Measurements from ENCODE around the gene CCL17.
"Not testable (repeated sequence)": the region's sequence is repeated elsewhere in the genome, so short reads cannot be mapped to it uniquely, and the experiment has no call there.

CCL17 gene

DNA sequence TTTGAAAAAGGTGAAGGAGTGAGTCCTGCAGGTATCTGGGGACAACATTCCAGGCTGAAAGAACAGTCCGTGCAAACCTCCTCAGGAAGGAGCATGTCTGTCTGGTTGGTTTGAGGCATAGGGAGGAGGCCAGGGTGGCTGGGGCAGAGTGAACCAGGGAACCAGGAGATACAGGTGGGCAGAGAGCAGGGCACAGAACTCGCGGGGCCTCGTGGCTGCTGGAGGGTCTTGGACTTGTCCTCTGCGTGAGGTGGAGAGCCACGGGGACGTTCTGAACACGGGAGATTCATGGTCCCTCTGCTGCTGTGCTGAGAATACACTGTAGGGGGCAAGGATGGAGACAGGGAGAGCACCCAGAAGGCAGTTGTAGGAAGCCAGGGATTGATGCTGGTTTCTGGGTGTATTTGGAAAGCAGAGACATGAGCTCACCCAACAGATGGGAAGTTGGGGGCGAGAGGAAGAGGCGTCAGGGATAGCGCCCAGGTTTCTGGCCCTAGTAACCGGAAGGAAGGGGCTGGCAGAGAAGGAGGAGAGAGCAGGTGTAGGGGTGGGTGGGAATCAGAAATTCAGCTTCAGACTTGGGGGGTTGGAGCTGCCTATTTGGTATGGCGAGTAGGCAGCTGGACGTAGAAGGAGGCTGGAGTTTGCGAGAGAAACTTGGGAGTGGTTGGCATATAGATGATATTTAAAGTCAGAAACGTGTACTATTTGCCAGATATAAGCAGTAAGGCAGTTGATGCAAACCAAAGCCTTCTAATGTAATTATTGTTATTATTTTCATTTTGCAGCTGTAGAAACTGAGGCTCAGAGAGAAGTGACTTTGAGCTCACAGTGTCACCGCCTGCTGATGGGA is at the start of gene CCL17:
Gene CCL17, plus strand, starts transcription at position 803 of the 853 bp plus-strand sequence. CDS start 9,166 bp downstream, outside the sequence.
- in situ Hi-C loops (cut with MboI; ENCODE audit: low pct_unique_long_range_greater_than_20kb, low sequenced_read_pairs), result no loop called here
- no peak for DNase-seq

DNA sequence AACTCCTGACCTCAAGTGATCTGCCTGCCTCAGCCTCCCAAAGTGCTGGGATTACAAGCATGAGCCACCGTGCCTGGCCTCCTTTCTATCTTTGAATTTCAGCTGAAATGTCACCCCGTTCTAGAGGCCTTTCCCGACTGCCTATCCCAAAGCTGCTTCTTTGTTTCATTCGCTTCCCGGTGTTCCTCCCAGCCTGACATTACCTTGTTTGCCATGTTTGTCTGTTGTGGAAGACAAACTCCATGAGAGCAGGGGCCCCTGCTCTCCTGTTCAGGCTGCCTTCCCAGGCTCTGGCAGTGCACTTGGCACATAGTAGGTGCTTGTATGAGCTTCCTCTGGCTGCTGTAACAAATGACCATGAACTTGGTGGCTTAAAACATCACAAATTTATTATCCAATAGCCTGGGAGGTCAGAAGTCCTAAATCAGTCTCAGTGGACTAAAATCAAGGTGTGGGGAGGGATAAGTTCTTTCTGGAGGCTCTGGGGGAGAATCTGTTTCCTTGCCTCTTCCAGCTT is 48.6 kb upstream of the CCL17 start:
- in situ Hi-C loops (cut with MboI; ENCODE audit: low pct_unique_long_range_greater_than_20kb, low sequenced_read_pairs), result no loop called here
- no peak for DNase-seq

DNA sequence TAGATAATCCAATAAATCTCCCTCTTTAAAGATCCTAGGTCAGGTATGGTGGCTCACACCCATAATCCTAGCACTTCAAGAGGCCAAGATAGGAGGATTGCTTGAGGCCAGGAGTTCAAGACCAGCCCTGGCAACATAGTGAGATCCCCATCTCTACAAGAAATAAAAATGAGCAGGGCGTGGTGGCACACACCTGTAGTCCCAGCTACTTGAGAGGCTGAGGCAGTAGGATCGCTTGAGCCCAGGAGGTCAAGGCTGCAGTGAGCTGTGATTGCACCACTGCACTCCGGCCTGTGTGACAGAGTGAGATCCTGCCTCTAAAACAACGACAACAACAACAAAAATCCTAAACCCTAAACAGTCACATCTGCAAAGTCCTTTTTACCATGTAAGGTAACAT is 48.0 kb upstream of the CCL17 start:
- DNase-seq, result no peak
- in situ Hi-C loops (cut with MboI; ENCODE audit: low pct_unique_long_range_greater_than_20kb, low sequenced_read_pairs), result no loop called here

GRCh38 chr16:57357330-57358085 is 47.1 kb upstream of the CCL17 start:
- DNase-seq, result peak; percentile 29
- in situ Hi-C loops (cut with MboI; ENCODE audit: low pct_unique_long_range_greater_than_20kb, low sequenced_read_pairs), result no loop called here

DNA sequence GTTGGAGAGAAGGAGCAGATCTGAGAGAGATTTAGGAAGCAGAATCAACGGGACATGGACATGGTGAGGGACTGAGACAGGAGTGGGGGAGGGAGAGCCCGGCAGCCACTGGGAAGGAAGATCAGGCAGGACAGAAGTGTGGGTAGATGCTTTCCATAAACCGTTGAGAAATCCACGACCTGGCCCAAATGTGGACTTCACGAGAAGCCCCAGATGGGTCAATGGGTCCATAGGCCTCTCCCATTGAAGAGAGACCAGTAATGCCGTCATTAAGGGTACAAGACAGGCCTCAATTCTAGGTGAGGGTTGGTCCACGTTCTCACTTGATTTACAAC is 46.5 kb upstream of the CCL17 start:
- in situ Hi-C loops (cut with MboI; ENCODE audit: low pct_unique_long_range_greater_than_20kb, low sequenced_read_pairs), result no loop called here
- DNase-seq, result no peak

DNA sequence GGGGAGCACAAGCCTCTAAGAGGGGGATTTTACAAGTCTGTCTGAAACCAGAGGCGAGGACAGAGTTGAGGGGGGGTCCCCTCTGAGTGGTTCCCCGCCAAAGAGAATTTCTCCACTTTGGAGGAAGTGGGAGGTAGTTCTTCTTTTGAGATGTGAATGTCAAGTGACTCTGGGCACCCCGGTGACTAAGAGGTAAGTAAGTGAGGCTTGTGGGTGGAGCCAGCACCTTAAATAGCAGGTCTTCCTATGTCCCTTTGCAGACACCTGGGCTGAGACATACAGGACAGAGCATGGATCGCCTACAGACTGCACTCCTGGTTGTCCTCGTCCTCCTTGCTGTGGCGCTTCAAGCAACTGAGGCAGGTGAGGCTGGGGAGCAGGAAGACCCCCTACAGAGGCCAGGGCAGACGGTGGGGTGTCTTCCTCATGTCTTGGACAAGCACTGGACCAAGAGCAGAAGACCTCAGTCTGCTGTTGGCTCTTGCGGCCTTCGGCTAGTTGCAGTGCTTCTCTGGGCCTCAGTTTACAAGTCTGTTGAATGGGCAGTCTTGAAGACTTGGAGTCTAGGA is 46.0 kb upstream of the CCL17 start, which contains the start of gene CCL22:
Gene CCL22, plus strand, starts transcription at position 257 of the 569 bp plus-strand sequence. Its CDS starts 34 bp downstream, at position 291.
- in situ Hi-C loops (cut with MboI; ENCODE audit: low pct_unique_long_range_greater_than_20kb, low sequenced_read_pairs), result no loop called here
- no peak for DNase-seq

DNA sequence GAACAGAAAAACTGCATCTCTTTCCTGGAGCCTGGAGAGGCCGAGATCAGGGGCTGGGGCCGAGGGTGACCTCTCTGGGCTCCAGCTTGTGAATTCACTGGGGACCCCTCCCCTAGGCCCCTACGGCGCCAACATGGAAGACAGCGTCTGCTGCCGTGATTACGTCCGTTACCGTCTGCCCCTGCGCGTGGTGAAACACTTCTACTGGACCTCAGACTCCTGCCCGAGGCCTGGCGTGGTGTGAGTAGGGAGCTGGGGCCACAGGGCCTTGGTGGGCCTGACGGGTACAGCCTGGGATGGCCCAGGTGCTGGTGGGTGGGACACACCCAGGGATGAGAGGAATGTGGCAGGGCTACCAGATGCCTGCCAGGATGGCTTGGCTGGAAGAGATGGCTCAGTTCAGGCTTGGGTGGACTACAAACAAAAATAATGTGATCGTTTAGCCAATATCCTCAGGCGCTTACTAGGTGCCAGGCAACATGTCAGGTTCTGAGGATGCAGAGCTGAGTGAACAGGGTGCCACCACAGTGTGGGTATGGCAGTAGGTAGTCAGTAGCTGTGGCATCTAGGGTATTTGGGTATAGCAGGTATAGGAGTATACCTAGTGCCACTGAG is 44.1 kb upstream of the CCL17 start:
- in situ Hi-C loops (cut with MboI; ENCODE audit: low pct_unique_long_range_greater_than_20kb, low sequenced_read_pairs), result no loop called here
- DNase-seq, result no peak

DNA sequence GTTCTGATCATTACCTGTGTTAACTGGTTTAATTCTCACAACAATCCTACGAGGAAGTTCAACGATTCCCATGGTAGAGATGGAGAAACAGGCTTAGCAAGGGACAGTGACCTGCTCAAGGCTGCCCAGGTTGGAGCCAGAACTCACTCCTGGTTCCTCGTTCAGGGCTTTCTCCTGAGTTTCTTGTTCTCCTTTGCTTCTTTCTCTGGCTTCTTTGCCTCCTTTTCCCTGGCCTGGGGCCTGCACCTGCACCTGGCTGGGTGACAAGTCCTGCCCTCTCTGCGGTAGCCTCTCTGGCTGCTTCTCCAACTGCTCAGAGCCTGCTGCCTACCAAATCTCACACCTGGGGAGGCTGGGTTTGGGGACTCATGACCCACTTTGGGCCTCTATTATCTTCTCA is 43.2 kb upstream of the CCL17 start:
- DNase-seq, result no peak
- in situ Hi-C loops (cut with MboI; ENCODE audit: low pct_unique_long_range_greater_than_20kb, low sequenced_read_pairs), result no loop called here

GRCh38 chr16:57364143-57364542 is 40.4 kb upstream of the CCL17 start:
- in situ Hi-C loops (cut with MboI; ENCODE audit: low pct_unique_long_range_greater_than_20kb, low sequenced_read_pairs), result no loop called here
- no peak for DNase-seq

DNA sequence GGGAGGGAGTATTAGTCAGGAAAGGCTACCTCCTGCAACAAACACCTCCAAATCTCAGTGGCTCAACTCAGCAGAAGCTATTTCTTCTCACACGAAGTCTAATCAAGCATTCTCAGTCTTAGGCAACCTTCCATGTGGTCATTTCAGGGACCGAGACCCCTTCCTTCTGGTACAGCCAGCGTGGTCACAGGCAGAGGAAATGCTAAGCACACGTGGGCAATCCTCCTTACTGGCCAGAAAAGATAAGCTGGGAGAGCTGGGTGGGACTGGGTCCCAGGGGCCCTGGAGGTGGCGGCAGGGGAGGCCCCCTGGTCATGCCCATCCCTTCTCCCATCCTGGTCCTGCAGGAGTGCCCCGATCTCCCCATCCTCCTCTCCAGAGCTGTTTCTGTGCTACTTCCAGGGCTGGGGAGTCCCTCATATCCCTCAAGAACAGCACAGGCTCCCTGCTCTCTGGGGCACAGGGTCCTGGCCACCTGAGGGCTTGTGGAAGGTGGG is 38.0 kb upstream of the CCL17 start:
- in situ Hi-C loops (cut with MboI; ENCODE audit: low pct_unique_long_range_greater_than_20kb, low sequenced_read_pairs), result no loop called here
- no peak for DNase-seq

DNA sequence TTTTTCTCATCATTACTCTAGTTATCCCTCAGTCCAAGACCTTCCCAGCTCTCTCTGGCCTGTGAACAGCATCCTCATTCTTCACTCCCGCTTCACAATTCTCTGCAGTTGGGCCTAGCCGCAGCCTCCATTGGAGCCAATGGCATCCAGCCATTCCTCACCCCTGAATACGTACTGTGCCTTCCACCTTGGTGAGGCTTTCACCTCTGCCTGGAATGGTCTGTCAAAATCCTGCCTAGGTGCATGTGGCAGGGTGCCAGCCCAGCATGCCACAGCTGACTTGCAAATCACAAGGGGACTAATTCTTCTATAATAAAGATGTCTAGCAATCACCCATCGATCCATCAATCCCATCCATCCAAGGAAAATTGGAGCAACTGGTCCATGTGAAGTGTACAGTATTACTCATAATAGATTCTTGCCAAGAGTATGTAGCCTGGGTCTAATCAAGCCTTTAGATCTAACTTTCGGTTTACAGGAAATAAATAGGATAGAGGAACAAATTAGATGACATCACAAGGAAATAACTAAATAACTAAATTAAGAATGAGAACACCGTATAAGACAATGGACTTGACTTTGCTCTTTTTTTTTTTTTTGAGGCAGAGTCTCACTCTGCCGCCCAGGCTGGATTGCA is 37.3 kb upstream of the CCL17 start:
- in situ Hi-C loops (cut with MboI; ENCODE audit: low pct_unique_long_range_greater_than_20kb, low sequenced_read_pairs), result no loop called here
- no peak for DNase-seq

- in situ Hi-C loops (cut with MboI; ENCODE audit: low pct_unique_long_range_greater_than_20kb, low sequenced_read_pairs), result no loop called here
- no peak for DNase-seq
Measured at GRCh38 chr16:57371494-57372371, 32.8 kb upstream of the CCL17 start.

DNA sequence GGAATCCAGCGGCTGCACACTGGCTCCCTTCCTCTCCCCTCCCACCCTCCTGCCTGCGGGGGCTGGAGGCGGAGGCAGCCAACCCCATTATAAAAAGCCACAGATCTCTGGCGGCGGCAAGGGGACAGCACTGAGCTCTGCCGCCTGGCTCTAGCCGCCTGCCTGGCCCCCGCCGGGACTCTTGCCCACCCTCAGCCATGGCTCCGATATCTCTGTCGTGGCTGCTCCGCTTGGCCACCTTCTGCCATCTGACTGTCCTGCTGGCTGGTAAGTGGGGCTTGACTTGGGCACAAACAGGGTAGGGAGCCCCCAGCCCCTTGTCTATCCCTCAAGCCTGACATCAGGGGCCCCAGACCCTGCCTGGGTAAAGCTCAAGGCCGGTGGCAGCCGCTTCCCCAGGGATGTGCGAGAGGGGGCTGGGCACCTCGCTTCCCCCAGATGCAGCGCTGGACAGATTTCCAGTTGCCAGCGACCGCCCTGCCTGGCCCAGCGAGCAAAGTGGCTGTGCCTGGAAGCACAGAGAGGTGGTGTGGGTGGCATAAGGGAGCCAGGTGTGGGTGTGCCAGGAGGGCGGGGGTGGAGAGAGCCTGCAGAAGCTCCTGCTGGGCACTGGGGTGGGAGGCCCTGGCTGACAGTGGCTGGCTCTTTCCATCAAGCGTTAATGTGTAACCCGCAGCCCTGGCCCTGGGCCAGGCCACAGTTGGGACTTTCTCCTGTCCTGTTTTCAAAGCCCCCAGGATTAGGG is 32.0 kb upstream of the CCL17 start, which contains the start of gene CX3CL1:
Gene CX3CL1, plus strand, starts transcription at position 119 of the 745 bp plus-strand sequence. Its CDS starts 79 bp downstream, at position 198.
- no peak for DNase-seq
- in situ Hi-C loops (cut with MboI; ENCODE audit: low pct_unique_long_range_greater_than_20kb, low sequenced_read_pairs), result no loop called here

DNA sequence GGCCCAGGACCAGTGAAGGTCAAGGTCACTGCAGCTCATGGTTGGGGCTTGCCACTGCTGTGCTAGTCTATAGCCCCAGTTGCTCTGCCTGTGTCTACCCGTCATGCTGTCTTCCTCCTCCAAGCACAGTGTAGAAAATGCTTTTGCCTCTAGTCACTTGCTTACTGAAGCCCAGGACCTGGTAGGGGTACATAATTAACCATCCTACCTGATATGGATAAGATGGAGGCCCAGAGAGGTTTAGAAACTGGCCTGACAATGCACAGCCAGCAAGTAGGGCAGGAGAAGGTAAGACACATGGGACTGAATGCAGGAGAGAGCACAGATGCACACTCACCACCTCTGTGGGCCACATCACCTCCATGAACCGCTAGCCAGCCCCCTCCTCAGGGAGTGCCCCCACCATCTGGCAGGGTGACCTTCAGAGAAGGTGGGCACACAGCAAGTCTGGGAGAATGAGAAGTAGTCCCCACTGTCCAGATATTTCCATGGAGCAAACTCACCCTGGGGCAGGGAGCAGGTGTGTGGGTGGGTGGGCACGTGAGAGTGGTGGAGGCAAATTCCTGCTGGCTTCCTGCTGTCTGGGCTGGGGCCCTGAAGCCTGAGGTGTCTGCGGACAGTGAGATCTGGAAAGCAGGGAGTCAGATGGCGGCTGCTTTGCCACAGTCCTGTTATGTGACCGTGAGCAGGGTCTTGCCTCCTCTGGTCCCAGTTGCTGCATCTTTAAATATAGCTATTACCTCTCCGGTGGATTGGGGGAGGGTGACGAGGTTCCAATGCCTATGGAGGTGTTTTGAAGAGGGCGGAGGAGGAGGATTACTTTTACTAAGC is 31.2 kb upstream of the CCL17 start:
- in situ Hi-C loops (cut with MboI; ENCODE audit: low pct_unique_long_range_greater_than_20kb, low sequenced_read_pairs), result no loop called here
- DNase-seq, result no peak

DNA sequence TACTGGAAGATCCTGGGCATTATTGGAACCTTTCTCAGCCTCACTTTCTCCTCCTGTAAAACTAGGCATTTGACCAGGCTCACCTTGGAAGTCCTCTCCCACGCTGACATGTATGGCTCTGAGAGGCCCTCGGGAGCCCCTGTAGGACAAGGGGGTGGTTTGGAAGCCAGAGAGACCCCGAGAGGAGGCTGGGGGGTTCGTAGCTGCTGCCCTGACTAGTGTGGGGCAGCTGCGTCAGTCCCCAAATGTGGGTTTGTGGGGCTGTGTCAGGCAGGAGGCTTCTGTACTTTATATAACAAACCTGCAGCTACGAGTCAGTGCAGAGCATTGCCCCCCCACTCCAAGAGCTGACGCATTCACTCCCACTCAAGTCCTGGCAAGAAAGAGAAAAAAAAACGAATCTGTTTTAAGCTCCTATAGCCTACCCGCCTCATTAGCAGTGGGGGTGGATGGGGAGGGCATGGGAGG is 30.5 kb upstream of the CCL17 start:
- no peak for DNase-seq
- in situ Hi-C loops (cut with MboI; ENCODE audit: low pct_unique_long_range_greater_than_20kb, low sequenced_read_pairs), result no loop called here

DNA sequence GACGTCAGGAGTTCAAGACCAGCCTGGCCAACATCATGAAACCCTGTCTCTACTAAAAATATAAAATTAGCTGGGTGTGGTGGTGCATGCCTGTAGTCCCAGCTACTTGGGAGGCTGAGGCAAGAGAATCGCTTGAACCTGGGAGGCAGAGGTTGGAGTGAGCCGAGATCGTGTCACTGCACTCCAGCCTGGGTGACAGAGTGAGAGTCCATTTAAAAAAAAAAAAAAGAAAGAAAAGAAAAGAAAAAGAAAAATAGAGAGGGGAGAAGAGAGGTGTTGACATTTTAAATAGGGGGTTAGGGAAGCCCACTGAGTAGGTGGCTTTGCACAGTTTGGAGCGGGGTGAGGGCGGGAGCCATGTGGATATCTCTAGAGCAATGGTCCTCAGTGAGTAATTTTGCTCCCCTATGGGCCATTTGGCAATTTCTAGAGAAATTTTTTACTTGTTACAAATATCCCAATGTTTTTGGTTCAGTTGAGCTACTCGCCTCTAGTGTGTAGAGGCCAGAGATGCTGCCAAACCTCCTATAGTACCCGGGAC is 29.6 kb upstream of the CCL17 start:
- in situ Hi-C loops (cut with MboI; ENCODE audit: low pct_unique_long_range_greater_than_20kb, low sequenced_read_pairs), result not testable (repeated sequence)

More for the DNA sequence above, 29.6 kb upstream of the CCL17 start:
- not testable (repeated sequence) for DNase-seq
